ENCODE measurements around the gene HELZ2. TPM values are rescaled to one million over a fixed set of nuclear protein-coding genes. Genes with fewer than 3 reads are reported as not detected.

The HELZ2 gene
- total RNA-seq, 1 experiment from 2014 or later, result 18.1 TPM

GRCh38 chr20:63548542-63548941, 25.5 kb downstream of the HELZ2 start:
- no peak for DNase-seq (ENCODE audit: unreplicated experiment)
- CTCF ChIA-PET, result interaction anchor here (0.7 kb wide), 1 partner anchor 12 kb away, joined by 3 read pairs; no protein-coding TSS in a partner anchor
- POLR2A ChIA-PET, result no interaction called here
- intact Hi-C loops (cut with micrococcal nuclease), result no loop called here
- H3K36me3 Mint-ChIP-seq (ENCODE audit: insufficient read depth, unreplicated experiment), result peaks cover 6% of the 10 kb centered on the region
- H3K27ac Mint-ChIP-seq (ENCODE audit: low read depth, unreplicated experiment), result no peak overlapping the region
- H3K4me1 Mint-ChIP-seq (ENCODE audit: insufficient read depth, unreplicated experiment), result peaks cover 19% of the 10 kb centered on the region
- no peaks in the 10 kb centered on the region for H3K9me3 Mint-ChIP-seq (ENCODE audit: unreplicated experiment)
- BruUV-seq (replicated peaks), result no TSS peak
- no peak for TF ChIP-seq CTCF (IDR thresholded peaks at IDR 0.05; ENCODE audit: unreplicated experiment)
- H3K4me3 Mint-ChIP-seq (ENCODE audit: unreplicated experiment), result no peak overlapping the region
- H3K27me3 Mint-ChIP-seq (ENCODE audit: insufficient read depth, unreplicated experiment), result no peaks in the 10 kb centered on the region

- no peaks in the 10 kb centered on the region for H3K27me3 Mint-ChIP-seq (ENCODE audit: insufficient read depth, unreplicated experiment)
- POLR2A ChIA-PET, result no interaction called here
- DNase-seq (ENCODE audit: unreplicated experiment), result peak; percentile 34
- intact Hi-C loops (cut with micrococcal nuclease), result no loop called here
- CTCF ChIA-PET, result interaction anchor here (0.7 to 1.3 kb wide), 2 partner anchors 9 to 13 kb away, joined by 3 read pairs; no protein-coding TSS in a partner anchor
- H3K4me3 Mint-ChIP-seq (ENCODE audit: unreplicated experiment), result no peak within 1 kb of the TSS
- no peaks in the 10 kb centered on the region for H3K9me3 Mint-ChIP-seq (ENCODE audit: unreplicated experiment)
- TF ChIP-seq CTCF (IDR thresholded peaks at IDR 0.05; ENCODE audit: unreplicated experiment), result no peak
- peaks cover 21% of the 10 kb centered on the region for H3K4me1 Mint-ChIP-seq (ENCODE audit: insufficient read depth, unreplicated experiment)
- BruUV-seq (replicated peaks), result no TSS peak
- H3K27ac Mint-ChIP-seq (ENCODE audit: low read depth, unreplicated experiment), result no peak within 1 kb of the TSS
- H3K36me3 Mint-ChIP-seq (ENCODE audit: insufficient read depth, unreplicated experiment), result peaks cover 7% of the 10 kb centered on the region
These were observed 26.1 kb downstream of the HELZ2 start, which contains the start of gene SRMS for GRCh38 chr20:63547725-63548480. SRMS (minus strand) TSS chr20:63547749; CDS start chr20:63547463, 286 bp downstream.

GRCh38 chr20:63546956-63547724, 26.9 kb downstream of the HELZ2 start:
- Mint-ChIP-seq H3K27me3 (ENCODE audit: insufficient read depth, unreplicated experiment) (no peaks in the 10 kb centered on the region), H3K36me3 (ENCODE audit: insufficient read depth, unreplicated experiment) (peaks cover 7% of the 10 kb centered on the region), H3K4me1 (ENCODE audit: insufficient read depth, unreplicated experiment) (peaks cover 21% of the 10 kb centered on the region), H3K9me3 (ENCODE audit: unreplicated experiment) (no peaks in the 10 kb centered on the region), H3K4me3 (ENCODE audit: unreplicated experiment) (no peak overlapping the region), H3K27ac (ENCODE audit: low read depth, unreplicated experiment) (no peak overlapping the region)
- TF ChIP-seq CTCF (IDR thresholded peaks at IDR 0.05; ENCODE audit: unreplicated experiment), result no peak
- DNase-seq (ENCODE audit: unreplicated experiment), result no peak
- BruUV-seq (replicated peaks), result no TSS peak
- CTCF ChIA-PET, result interaction anchor here (0.6 to 1.3 kb wide), 3 partner anchors 8 to 427 kb away, joined by 3 to 5 read pairs (median 3); no protein-coding TSS in a partner anchor
- POLR2A ChIA-PET, result no interaction called here
- intact Hi-C loops (cut with micrococcal nuclease), result no loop called here
